NCI-H1417 treated with DMSO at 0.1 percent for 48 hours (cell line): ENCODE data around the gene BEST2.
A peak's percentile ranks its signal among the peaks of the same experiment; 100 is the strongest.
"Not testable (repeated sequence)": the region's sequence is repeated elsewhere in the genome, so short reads cannot be mapped to it uniquely, and the experiment has no call there.

Experiments
- DNase-seq: peaks from one replicate; lab custom pipeline; 2025; lab: John Stamatoyannopoulos, UW

BEST2 gene

DNA sequence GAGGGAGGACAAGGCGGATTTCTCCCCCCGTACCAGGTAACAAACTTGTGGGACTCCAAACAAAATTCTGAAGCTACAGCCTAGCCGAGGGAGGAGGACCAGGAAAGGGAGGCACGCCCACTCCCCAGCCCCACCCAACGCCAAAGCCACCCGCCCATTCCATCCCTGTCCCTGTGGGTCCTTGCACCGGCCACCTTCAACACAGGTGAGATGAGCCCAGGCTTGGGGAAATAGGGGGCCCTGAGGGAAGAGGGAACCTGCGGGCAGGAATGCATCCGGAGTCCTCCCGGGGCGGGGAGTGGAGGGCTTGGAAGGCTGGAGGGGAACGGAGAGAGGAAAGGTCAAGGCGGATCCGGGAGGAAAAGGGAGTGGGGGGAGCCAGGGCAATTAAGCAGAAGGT is at the start of gene BEST2:
BEST2 (plus strand) TSS at position 157 of the 400 bp plus-strand sequence. CDS start 802 bp downstream, outside the sequence.
- DNase-seq, result no peak

- no peak for DNase-seq
These were observed 48.5 kb upstream of the BEST2 start for GRCh38 chr19:12703046-12703445.

DNA sequence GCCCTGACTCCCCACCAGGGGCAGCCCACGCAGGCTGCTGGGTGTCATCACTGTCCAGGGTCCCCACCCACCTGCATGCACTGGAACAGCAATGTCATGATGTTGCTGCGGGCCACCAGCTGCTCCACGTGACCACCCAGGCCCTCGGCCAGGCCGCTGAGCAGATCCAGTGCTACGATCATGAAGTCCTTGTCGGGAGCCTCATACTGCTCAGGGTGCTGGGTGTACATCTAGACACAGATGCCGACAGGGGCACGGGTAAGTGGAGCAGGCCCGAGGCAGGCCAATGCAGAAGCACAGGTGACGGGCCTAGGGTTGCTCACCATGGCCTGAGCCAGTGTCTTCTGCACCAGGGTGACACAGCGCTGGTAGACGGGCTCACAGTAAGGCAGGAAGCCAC is 46.4 kb upstream of the BEST2 start:
- DNase-seq, result no peak

GRCh38 chr19:12705654-12706331 is 45.8 kb upstream of the BEST2 start:
- DNase-seq, result no peak

DNA sequence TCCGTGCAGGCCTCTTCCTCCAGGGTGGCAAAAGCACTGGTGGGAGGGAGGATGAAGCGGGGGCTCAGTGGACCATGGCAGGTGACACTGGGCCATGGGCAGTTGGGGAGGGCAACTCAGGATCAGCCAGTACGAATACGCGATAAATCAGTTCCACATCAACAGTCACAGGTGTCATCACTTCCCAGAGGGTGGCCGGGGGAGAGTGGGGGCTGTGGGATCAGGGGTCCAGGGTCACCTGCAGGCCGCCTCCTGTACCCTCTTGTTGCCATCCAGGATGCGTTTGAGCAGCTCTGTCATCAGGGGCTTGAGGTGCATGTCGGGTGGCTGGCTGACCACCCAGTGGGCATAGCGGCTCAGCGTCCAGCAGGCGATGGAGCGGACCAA is 45.3 kb upstream of the BEST2 start:
- DNase-seq, result no peak

- no peak for DNase-seq
These were observed 43.0 kb upstream of the BEST2 start for GRCh38 chr19:12708641-12709040.

DNA sequence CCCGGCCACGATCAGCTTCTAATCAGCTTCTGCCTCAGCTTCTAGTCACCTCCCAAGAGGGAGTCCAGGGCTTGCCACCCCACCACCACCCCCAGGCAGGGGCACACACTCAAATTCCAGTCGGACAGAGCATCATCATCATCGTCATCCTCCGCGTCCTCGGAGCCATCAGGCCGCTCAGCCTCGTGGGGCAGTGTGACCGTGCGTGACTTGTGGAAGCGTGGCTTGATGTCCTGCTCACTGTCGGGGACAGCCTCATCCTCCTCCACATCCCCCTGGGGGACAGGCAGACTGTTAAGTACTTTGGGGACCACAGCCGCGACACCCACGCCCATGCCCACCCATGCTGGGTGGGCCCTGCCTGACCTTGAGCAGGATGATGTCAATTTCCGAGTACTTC is 40.4 kb upstream of the BEST2 start:
- no peak for DNase-seq

GRCh38 chr19:12712077-12712476 is 39.5 kb upstream of the BEST2 start:
- not testable (repeated sequence) for DNase-seq

- not testable (repeated sequence) for DNase-seq
These were observed 38.3 kb upstream of the BEST2 start for GRCh38 chr19:12713304-12713703.

- DNase-seq, result no peak
These were observed 36.5 kb upstream of the BEST2 start for GRCh38 chr19:12715102-12715501.

GRCh38 chr19:12715929-12716328 is 35.7 kb upstream of the BEST2 start:
- DNase-seq, result no peak

DNA sequence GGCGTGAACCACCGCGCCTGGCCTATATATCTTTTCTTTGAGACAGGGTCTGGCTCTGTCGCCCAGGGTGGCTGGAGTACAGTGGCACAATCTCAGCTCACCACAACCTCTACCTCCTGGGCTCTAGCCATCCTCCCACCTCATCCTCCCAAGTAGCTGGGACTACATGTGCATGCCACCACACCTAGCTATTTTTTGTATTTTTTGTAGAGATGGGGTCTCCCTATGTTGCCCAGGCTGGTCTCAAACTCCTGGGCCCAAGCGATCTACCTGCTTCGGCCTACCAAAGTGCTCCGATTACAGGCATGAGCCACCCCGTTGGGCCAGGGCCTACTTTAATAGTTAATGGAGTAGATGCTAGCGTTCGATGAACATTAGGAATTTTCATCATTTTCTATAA is 31.3 kb upstream of the BEST2 start:
- no peak for DNase-seq

DNA sequence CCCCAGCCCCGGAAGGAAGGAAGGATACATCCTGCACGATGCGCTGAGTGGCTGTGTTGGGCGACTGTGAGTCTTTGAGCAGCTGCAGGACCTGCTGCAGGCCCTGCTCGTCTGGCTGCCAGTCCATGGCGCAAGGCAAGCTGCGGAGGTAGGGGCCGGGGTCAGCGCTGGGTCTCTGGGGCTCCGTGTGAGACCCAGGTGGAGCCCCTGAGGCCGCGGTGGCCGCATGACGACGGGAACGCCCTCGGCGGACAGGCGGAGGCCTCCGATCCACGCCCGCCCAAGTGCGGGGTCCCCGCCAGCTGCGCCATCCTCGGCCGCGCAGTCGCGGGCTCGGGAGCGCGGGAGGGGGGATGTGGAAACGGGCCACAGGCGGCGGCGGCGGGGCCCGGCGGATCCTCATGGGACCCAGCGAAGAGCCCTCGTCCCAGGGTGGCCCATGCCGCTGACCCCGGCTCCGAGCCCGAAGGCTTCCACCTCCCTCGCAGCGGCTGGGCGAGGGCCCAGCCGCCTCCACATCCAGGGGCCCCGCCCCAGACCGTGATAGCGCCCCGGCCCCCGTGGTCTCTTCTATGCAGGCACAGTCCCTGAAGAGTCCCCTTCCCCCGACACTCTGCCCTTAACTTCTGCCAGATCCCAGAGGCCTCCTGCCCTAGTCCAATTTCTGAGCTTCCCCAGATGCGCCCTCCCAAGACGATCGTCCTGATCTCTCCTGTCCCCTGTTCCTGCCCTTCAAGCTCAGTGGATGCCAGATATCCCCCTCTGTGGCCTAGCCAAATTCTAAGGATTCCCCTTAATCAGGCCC is 30.5 kb upstream of the BEST2 start:
- no peak for DNase-seq

- no peak for DNase-seq
These were observed 29.7 kb upstream of the BEST2 start for GRCh38 chr19:12721656-12722565.

- DNase-seq, result peak; percentile 90
These were observed 28.8 kb upstream of the BEST2 start for GRCh38 chr19:12722566-12723380.

DNA sequence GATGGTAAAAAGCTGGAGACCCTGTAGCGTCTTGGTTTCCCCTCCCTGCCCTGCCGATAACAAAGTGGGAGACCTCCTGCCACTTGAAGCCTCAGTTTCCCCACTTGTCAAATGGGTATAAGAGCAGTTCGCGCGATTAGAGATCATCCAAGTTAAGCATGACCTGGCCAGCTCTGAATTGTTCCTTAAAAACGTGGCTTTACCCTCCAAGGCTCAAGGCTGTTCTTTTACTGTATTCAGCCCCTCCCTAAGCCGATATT is 28.3 kb upstream of the BEST2 start:
- no peak for DNase-seq

DNA sequence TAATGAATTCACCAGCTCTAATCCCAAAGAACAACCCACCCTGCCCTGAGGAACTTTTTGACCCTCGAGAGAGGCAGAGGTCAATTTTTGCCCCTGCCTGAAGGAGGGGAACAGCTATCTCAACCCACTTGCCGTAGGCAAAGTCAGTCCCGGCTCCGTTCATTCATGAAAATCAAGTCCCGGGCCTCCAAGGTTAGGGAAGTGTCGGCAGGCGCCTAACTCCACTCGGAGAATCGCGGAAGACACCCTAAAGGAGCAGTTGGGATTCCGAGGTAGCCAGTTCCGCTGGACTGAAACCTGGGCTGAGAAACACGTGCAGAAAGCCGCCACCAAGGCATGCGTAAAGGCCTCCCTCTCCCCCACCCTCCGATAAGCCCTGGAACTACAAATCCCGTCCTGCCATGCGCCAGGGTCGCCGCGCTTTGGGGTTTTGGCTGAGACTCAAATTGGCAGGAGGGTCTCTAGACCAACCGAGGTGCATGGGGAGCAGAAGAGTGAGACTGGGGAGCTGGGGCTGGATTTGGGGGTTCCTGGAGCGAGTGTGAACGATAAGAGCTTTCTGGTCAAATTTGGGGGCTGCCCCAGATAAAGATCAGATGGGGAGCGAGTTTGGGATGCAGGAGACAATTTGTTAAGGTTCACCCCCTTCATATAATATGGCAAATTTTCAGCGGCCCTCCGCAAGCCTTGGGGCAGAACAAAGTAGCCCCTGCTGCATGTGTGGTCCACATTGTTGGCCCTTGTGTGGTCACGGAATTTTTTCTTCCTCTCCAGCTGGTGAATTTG is 27.8 kb upstream of the BEST2 start, which contains the start of gene TNPO2:
TNPO2 (minus strand) TSS at position 292 of the 786 bp plus-strand sequence. CDS start 2,955 bp downstream, outside the sequence.
- no peak for DNase-seq

GRCh38 chr19:12725612-12726011 is 26.0 kb upstream of the BEST2 start:
- not testable (repeated sequence) for DNase-seq

- no peak for DNase-seq
These were observed 24.6 kb upstream of the BEST2 start for GRCh38 chr19:12726988-12727316.

- DNase-seq, result no peak
These were observed 23.7 kb upstream of the BEST2 start for GRCh38 chr19:12727745-12728433.
